CD4-positive, CD25-positive, alpha-beta regulatory T cell (primary cell): ENCODE data around the gene TUBGCP5. TPM values are rescaled to one million over a fixed set of nuclear protein-coding genes. Genes with fewer than 3 reads are reported as not detected.
"Not testable (repeated sequence)": the region's sequence is repeated elsewhere in the genome, so short reads cannot be mapped to it uniquely, and the experiment has no call there.

ENCODE experiments used
- ATAC-seq, 2 donors: fragments of 150-1000 bp; cut with Tn5 transposase; one replicate each; pipeline ENCODE4 v1.10.0; 2021; ENCODE audit warnings: low read depth in 2 of 2, moderate number of reproducible peaks in 2 of 2, moderate library complexity in 1 of 2
- DNase-seq, 3 donors: peaks; one replicate each; pipeline versions ENCODE4 v3.0.0 to v3.0.0-alpha.2; 2012 to 2022; ENCODE audit warnings: mixed read lengths in 1 of 3
- H3K27ac ChIP-seq: one replicate; pipeline ENCODE4 v1.7.0; 2013; ENCODE audit warnings: mild to moderate bottlenecking, low read length; ENCODE audit not compliant: insufficient read depth, poor library complexity, severe bottlenecking
- H3K27me3 ChIP-seq: one replicate; pipeline ENCODE4 v1.7.0; 2013; ENCODE audit warnings: low read length; ENCODE audit not compliant: control insufficient read depth, insufficient read depth
- H3K36me3 ChIP-seq: one replicate; pipeline ENCODE4 v1.7.0; 2013; ENCODE audit warnings: mild to moderate bottlenecking, low read length, moderate library complexity; ENCODE audit not compliant: control insufficient read depth, insufficient read depth
- H3K4me1 ChIP-seq: 2 replicates; pipeline ENCODE4 v1.7.0; 2013; ENCODE audit warnings: mild to moderate bottlenecking, low read length; ENCODE audit not compliant: insufficient read depth, control insufficient read depth, poor library complexity, severe bottlenecking
- H3K4me3 ChIP-seq: one replicate; pipeline ENCODE4 v1.7.0; 2013; ENCODE audit warnings: low read depth, mild to moderate bottlenecking, low read length, moderate library complexity
- H3K9me3 ChIP-seq, 2 experiments: 1 replicate in 1 of 2; 2 replicates in 1 of 2; pipeline ENCODE4 v1.7.0; 2013; ENCODE audit warnings: low read length in 2 of 2, mild to moderate bottlenecking in 1 of 2, moderate library complexity in 1 of 2; ENCODE audit not compliant: control insufficient read depth in 2 of 2
- H3K27ac Mint-ChIP-seq, 3 donors: one replicate each; pipeline ENCODE4 v1.8.0; 2020 to 2022; ENCODE audit warnings: mild to moderate bottlenecking in 3 of 3, mixed read lengths in 3 of 3, moderate library complexity in 2 of 3
- H3K27me3 Mint-ChIP-seq: one replicate; pipeline ENCODE4 v1.8.0; 2022; ENCODE audit warnings: mild to moderate bottlenecking, mixed read lengths
- H3K36me3 Mint-ChIP-seq: one replicate; pipeline ENCODE4 v1.8.0; 2020; ENCODE audit warnings: mixed read lengths
- H3K4me1 Mint-ChIP-seq, 4 donors: one replicate each; pipeline ENCODE4 v1.8.0; 2020 to 2022; ENCODE audit warnings: mixed read lengths in 4 of 4, mild to moderate bottlenecking in 1 of 4
- H3K4me3 Mint-ChIP-seq, 4 donors: one replicate each; pipeline ENCODE4 v1.8.0; 2020 to 2022; ENCODE audit warnings: mild to moderate bottlenecking in 4 of 4, mixed read lengths in 4 of 4, moderate library complexity in 3 of 4
- H3K9me3 Mint-ChIP-seq, 7 donors: one replicate each; pipeline ENCODE4 v1.8.0; 2020 to 2022; ENCODE audit warnings: mixed read lengths in 7 of 7, mild to moderate bottlenecking in 3 of 7, moderate library complexity in 2 of 7
- polyA plus RNA-seq, 4 donors: library from polyadenylated mRNA; unstranded; fragments of 300-500 nt; fragmentation: Illumina TruSeq; gene quantifications; one replicate each; pipeline ENCODE4 v1.2.3, GENCODE V29; 2021
- total RNA-seq: library from RNA; stranded (reverse); gene quantifications from one replicate; pipeline ENCODE4 v1.2.3, GENCODE V29; 2022

TUBGCP5 gene
- total and polyA plus RNA-seq, 5 donors from 2014 or later = 5.0 to 20.2 (median 8.4) TPM

GRCh38 chr15:23038726-23039142 lies 635 bp downstream of the TUBGCP5 start:
- Mint-ChIP-seq H3K4me3 (peak overlapping the region; percentile 91 to 98 (median 94)), H3K27me3 (no peaks in the 10 kb centered on the region), H3K27ac (peak overlapping the region; percentile 90 to 94 (median 93)), H3K9me3 (peaks cover 0 to 2% (median 0%) of the 10 kb centered on the region in 7 donors), H3K36me3 (peaks cover 21% of the 10 kb centered on the region), H3K4me1 (peaks cover 14 to 35% (median 21%) of the 10 kb centered on the region in 4 donors)
- Histone ChIP-seq H3K4me1 (peaks cover 19% of the 10 kb centered on the region), H3K27ac (peak overlapping the region; percentile 61), H3K27me3 (no peaks in the 10 kb centered on the region), H3K4me3 (peak overlapping the region; percentile 89), H3K36me3 (peaks cover 14% of the 10 kb centered on the region), H3K9me3 (no peaks in the 10 kb centered on the region)
- DNase-seq (no peak), ATAC-seq (no peak)

DNA sequence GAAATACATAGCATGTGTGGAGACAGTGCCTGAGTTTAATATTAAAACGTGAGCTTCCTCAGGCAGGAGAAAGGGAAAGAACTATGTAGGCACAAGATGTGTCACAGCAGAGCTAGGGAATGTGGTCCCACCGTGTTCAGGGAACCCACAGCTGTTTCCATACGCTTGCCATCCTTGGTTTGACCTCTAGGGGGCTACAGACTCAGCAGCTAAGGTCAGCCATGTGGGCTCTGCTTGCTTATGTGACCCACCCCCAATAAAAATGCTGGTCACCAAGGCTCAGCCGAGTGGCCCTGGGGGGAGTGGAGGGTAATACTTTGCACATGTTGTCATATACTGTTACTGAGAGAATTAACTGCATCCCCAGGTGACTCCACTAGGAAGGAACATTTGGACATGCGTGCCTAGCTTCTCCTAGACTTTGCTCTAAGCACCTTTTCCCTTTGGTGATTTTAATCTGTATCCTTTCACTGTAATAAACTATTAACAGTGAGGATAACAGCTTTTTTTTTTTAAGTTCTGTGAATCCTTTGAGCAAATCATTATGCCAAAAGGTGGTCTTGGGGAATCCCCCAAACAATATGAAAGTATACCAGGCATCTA lies 3.3 kb downstream of the TUBGCP5 start:
- H3K9me3 ChIP-seq = no peaks in the 10 kb centered on the region
- no peak for ATAC-seq
- Mint-ChIP-seq H3K36me3 (peaks cover 30% of the 10 kb centered on the region), H3K9me3 (peaks cover 0 to 2% (median 0%) of the 10 kb centered on the region in 7 donors), H3K27me3 (no peaks in the 10 kb centered on the region), H3K4me3 (peak overlapping the region in 2 of 4 donors; percentile 27 to 83), H3K27ac (peak overlapping the region in 1 of 3 donors; percentile 50), H3K4me1 (peaks cover 14 to 35% (median 21%) of the 10 kb centered on the region in 4 donors)
- H3K27me3 ChIP-seq = no peaks in the 10 kb centered on the region
- H3K27ac ChIP-seq = no peak overlapping the region
- H3K4me1 ChIP-seq = peaks cover 19% of the 10 kb centered on the region
- peaks cover 31% of the 10 kb centered on the region for H3K36me3 ChIP-seq
- peak; percentile 23 to 63 (median 38) for DNase-seq
- no peak overlapping the region for H3K4me3 ChIP-seq

DNA sequence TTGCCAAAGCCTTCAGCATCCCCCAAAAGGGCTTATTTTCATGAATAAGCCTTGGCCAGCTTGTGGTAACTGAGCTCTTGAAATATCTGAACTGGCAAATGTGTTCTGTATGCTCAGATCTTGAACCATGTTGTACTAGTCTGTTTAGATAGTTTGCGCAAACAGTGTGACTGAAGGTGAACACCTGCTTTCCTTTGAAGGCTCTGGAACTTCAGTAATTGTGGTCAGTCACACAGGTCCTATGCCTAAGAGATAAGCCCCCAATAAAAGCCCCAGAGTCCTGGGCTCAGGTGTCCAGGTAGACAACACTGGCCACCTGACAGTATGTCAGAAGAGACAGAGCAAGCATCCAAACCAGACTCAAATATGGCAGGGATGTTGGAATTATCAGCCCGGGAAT lies 5.4 kb downstream of the TUBGCP5 start:
- DNase-seq (no peak), ATAC-seq (no peak)
- Histone ChIP-seq H3K27me3 (no peaks in the 10 kb centered on the region), H3K9me3 (no peaks in the 10 kb centered on the region), H3K36me3 (peaks cover 50% of the 10 kb centered on the region), H3K4me3 (no peak overlapping the region), H3K4me1 (peaks cover 12% of the 10 kb centered on the region), H3K27ac (no peak overlapping the region)
- peaks cover 34% of the 10 kb centered on the region for H3K36me3 Mint-ChIP-seq
- H3K27me3 Mint-ChIP-seq = no peaks in the 10 kb centered on the region
- peak overlapping the region in 1 of 4 donors; percentile 32 for H3K4me3 Mint-ChIP-seq
- no peak overlapping the region for H3K27ac Mint-ChIP-seq
- peaks cover 0 to 2% (median 0%) of the 10 kb centered on the region in 7 donors for H3K9me3 Mint-ChIP-seq
- peaks cover 14 to 28% (median 16%) of the 10 kb centered on the region in 4 donors for H3K4me1 Mint-ChIP-seq

DNA sequence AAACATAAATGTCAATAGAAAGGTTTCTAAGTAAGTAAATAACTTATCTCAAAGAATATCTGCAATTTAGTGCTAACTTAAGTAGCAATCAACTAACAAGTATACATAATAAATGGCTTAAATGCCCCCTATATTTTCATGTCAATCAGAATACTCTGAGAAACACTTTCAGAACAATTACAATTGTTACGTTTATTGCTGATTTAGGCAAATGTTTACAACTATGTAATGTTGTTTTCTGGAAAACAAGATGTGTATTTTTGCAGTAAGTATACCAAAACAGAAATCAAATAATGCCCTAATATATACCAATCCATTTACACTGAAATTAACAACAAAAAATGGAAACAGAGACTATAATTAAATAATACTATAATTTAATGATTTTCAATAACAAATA lies 13.2 kb downstream of the TUBGCP5 start:
- no peak for ATAC-seq
- Mint-ChIP-seq H3K36me3 (peaks cover 38% of the 10 kb centered on the region), H3K4me3 (no peak overlapping the region), H3K9me3 (no peaks in the 10 kb centered on the region), H3K4me1 (no peaks in the 10 kb centered on the region), H3K27ac (no peak overlapping the region), H3K27me3 (no peaks in the 10 kb centered on the region)
- H3K4me3 ChIP-seq = no peak overlapping the region
- no peaks in the 10 kb centered on the region for H3K27me3 ChIP-seq
- no peaks in the 10 kb centered on the region for H3K9me3 ChIP-seq
- H3K27ac ChIP-seq = no peak overlapping the region
- DNase-seq = no peak
- no peaks in the 10 kb centered on the region for H3K4me1 ChIP-seq
- H3K36me3 ChIP-seq = peaks cover 78% of the 10 kb centered on the region

DNA sequence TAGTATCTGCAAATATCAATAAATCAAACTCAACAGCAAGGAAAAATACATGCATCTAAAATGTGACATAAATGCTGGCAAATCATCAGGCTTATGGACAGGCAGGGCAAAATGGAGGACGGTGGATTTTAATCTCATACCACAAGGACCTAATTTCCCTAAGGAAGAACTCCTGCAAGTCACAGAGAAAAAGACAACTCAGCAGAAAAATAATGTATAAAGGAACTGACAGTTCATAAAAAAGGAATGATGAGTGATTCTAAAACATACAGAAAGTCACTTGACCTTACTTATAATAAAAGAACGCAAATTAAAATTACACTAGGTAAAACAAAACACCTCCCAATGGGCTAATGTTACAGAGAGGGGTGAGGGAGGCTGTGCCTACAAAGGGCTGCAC lies 17.2 kb downstream of the TUBGCP5 start:
- peaks cover 38% of the 10 kb centered on the region for H3K36me3 Mint-ChIP-seq
- H3K27ac Mint-ChIP-seq = peak overlapping the region in 1 of 3 donors; percentile 1
- H3K27ac ChIP-seq = no peak overlapping the region
- peaks cover 71% of the 10 kb centered on the region for H3K36me3 ChIP-seq
- no peaks in the 10 kb centered on the region for H3K9me3 Mint-ChIP-seq
- H3K27me3 Mint-ChIP-seq = no peaks in the 10 kb centered on the region
- H3K27me3 ChIP-seq = no peaks in the 10 kb centered on the region
- H3K4me1 Mint-ChIP-seq = peaks cover 0 to under 1% (median 0%) of the 10 kb centered on the region in 4 donors
- DNase-seq (no peak), ATAC-seq (no peak)
- no peaks in the 10 kb centered on the region for H3K9me3 ChIP-seq
- no peak overlapping the region for H3K4me3 Mint-ChIP-seq
- no peak overlapping the region for H3K4me3 ChIP-seq
- H3K4me1 ChIP-seq = no peaks in the 10 kb centered on the region

GRCh38 chr15:23014394-23015000 lies 24.9 kb downstream of the TUBGCP5 start:
- H3K27me3 ChIP-seq = no peaks in the 10 kb centered on the region
- H3K27ac Mint-ChIP-seq = no peak overlapping the region
- no peaks in the 10 kb centered on the region for H3K9me3 Mint-ChIP-seq
- H3K36me3 Mint-ChIP-seq = peaks cover 39% of the 10 kb centered on the region
- H3K27me3 Mint-ChIP-seq = no peaks in the 10 kb centered on the region
- ATAC-seq = no peak
- peaks cover 0 to 4% (median 2%) of the 10 kb centered on the region in 4 donors for H3K4me1 Mint-ChIP-seq
- H3K27ac ChIP-seq = no peak overlapping the region
- H3K9me3 ChIP-seq = no peaks in the 10 kb centered on the region
- no peak for DNase-seq
- no peak overlapping the region for H3K4me3 Mint-ChIP-seq
- H3K36me3 ChIP-seq = peaks cover 66% of the 10 kb centered on the region
- H3K4me1 ChIP-seq = no peaks in the 10 kb centered on the region
- H3K4me3 ChIP-seq = no peak overlapping the region

DNA sequence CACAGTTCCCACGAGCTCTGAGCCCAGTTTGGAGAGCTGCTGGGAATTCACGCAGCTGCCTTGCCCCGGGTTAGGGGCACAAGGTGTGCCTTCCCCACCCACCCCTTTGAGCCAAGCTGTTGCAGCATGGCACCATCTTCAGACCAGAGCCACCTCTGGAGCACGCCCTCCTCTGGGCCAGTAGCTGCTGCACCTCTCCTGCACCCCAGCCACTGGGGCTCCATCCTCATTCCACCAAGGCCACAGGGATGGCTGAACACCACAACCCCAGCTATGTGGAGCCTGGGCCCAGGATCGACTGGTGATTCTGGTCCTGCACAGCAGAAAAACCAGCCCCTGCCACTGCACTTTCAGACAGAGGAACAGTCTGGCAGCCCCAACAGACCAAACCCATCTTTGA lies 25.7 kb downstream of the TUBGCP5 start:
- Histone ChIP-seq H3K4me1 (no peaks in the 10 kb centered on the region), H3K4me3 (no peak overlapping the region), H3K36me3 (peaks cover 64% of the 10 kb centered on the region), H3K9me3 (no peaks in the 10 kb centered on the region), H3K27ac (no peak overlapping the region), H3K27me3 (no peaks in the 10 kb centered on the region)
- no peak overlapping the region for H3K27ac Mint-ChIP-seq
- H3K9me3 Mint-ChIP-seq = no peaks in the 10 kb centered on the region
- H3K4me3 Mint-ChIP-seq = no peak overlapping the region
- DNase-seq = no peak
- peaks cover 41% of the 10 kb centered on the region for H3K36me3 Mint-ChIP-seq
- no peaks in the 10 kb centered on the region for H3K27me3 Mint-ChIP-seq
- ATAC-seq = no peak
- peaks cover 0 to 4% (median 2%) of the 10 kb centered on the region in 4 donors for H3K4me1 Mint-ChIP-seq

- not testable (repeated sequence) for ATAC-seq, H3K27ac ChIP-seq, H3K4me3 ChIP-seq, H3K27me3 ChIP-seq, DNase-seq, H3K4me3 Mint-ChIP-seq, H3K9me3 Mint-ChIP-seq, H3K27me3 Mint-ChIP-seq, H3K9me3 ChIP-seq, H3K4me1 ChIP-seq, H3K27ac Mint-ChIP-seq, H3K4me1 Mint-ChIP-seq
- H3K36me3 ChIP-seq = peaks cover 66% of the 10 kb centered on the region
- H3K36me3 Mint-ChIP-seq = peaks cover 40% of the 10 kb centered on the region
These were observed 26.8 kb downstream of the TUBGCP5 start for GRCh38 chr15:23012616-23013015.
